NCI-H345 treated with DMSO at 0.1 percent for 48 hours (cell line): ENCODE measurements around the gene ANKRD62.

Experiments used
- DNase-seq: peaks from one replicate; lab custom pipeline; 2025; ENCODE audit not compliant: unreplicated experiment; lab: John Stamatoyannopoulos, UW

ANKRD62 gene

DNA sequence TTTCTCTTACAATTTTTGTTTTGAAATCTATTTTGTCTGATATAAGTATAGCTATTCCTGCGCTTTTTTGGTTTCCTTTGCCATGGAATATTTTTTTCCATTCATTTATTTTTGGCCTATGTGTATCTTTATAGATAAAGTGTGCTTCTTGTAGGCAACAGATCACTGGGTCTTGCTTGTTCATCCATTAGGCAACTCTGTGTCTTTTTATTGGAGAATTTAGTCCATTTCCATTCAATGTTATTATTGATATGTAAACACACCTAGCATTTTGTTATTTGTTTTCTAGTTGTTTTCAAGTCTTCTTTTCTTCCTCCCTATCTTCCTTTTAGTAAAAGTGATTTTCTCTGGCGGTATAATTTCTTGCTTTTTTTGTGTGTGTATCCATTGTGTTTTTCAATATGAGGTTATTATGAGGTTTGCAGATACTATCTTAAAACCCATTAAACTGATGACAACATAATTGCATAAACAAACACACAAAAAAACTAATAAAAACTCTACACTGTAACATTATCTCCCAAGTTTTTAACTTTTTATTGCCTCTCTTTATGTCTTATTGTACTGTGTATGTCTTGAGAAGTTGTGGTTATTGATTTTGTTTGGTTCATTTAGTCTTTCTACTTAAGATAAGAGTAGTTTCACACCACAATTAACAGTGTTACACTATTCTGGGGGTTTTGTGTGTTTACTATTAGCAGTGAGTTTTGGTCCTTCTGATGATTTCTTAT, 71.6 kb downstream of the ANKRD62 start:
- no peak for DNase-seq
